ENCODE measurements around the gene SCAMP3. TPM values are rescaled to one million over a fixed set of nuclear protein-coding genes. Genes with fewer than 3 reads are reported as not detected.

SCAMP3 gene
- total RNA-seq, 2 donors from 2014 or later, result 36.8 to 38.9 TPM

GRCh38 chr1:155210314-155211104 is 51.7 kb downstream of the SCAMP3 start:
- Histone ChIP-seq H3K4me1 (peaks cover 23% of the 10 kb centered on the region), H3K27me3 (no peaks in the 10 kb centered on the region), H3K9me3 (no peaks in the 10 kb centered on the region), H3K4me3 (no peak overlapping the region), H3K27ac (no peak overlapping the region), H3K36me3 (replicated peaks in 1 of 2; ENCODE audit: insufficient read depth in 1 of 2, low read depth in 2 of 2) (no peaks in the 10 kb centered on the region)
- DNase-seq (no peak), ATAC-seq (no peak)
- intact Hi-C loops (cut with DNase I), result no loop called here
- TF ChIP-seq POLR2A (IDR thresholded peaks at IDR 0.05), result no peak
- TF ChIP-seq, protein P1, sequence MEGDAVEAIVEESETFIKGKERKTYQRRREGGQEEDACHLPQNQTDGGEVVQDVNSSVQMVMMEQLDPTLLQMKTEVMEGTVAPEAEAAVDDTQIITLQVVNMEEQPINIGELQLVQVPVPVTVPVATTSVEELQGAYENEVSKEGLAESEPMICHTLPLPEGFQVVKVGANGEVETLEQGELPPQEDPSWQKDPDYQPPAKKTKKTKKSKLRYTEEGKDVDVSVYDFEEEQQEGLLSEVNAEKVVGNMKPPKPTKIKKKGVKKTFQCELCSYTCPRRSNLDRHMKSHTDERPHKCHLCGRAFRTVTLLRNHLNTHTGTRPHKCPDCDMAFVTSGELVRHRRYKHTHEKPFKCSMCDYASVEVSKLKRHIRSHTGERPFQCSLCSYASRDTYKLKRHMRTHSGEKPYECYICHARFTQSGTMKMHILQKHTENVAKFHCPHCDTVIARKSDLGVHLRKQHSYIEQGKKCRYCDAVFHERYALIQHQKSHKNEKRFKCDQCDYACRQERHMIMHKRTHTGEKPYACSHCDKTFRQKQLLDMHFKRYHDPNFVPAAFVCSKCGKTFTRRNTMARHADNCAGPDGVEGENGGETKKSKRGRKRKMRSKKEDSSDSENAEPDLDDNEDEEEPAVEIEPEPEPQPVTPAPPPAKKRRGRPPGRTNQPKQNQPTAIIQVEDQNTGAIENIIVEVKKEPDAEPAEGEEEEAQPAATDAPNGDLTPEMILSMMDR (IDR thresholded peaks at IDR 0.05), result no peak
- 67 to 69% methylated on average over 4 of the region's 4 CpGs for WGBS, 2 donors

DNA sequence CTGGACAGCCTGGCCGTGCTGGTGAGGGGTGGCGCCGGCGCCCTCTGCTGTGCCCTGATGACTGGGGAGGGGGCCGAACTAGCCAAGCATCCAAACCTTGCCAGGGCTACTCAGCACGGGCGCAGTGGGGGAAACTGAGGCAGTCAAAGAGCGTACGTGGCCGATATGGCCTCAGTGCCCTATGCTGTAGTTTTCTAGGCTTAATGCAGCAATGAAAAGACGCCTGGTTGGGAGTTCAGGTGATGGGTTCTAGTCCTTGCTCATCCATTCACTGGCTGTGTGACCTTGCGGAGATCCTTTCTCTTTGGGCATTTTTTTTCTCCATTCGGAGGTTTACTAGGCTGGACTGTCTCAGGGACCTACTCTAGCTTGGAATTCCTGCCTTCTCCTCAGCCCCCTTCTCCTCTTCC is 52.8 kb downstream of the SCAMP3 start:
- 4% methylated on average over 12 to 13 of the region's 13 CpGs for WGBS, 2 donors
- DNase-seq (no peak), ATAC-seq (no peak)
- Histone ChIP-seq H3K27me3 (no peaks in the 10 kb centered on the region), H3K36me3 (replicated peaks in 1 of 2; ENCODE audit: insufficient read depth in 1 of 2, low read depth in 2 of 2) (no peaks in the 10 kb centered on the region), H3K4me1 (peaks cover 23% of the 10 kb centered on the region), H3K4me3 (peak overlapping the region; percentile 92 to 97), H3K27ac (peak overlapping the region; percentile 90 to 99 (median 96)), H3K9me3 (no peaks in the 10 kb centered on the region)
- intact Hi-C loops (cut with DNase I), result no loop called here
- TF ChIP-seq, protein P1 (IDR thresholded peaks at IDR 0.05), result no peak
- TF ChIP-seq POLR2A (IDR thresholded peaks at IDR 0.05), result peak in 1 of 3 donors; percentile 60

DNA sequence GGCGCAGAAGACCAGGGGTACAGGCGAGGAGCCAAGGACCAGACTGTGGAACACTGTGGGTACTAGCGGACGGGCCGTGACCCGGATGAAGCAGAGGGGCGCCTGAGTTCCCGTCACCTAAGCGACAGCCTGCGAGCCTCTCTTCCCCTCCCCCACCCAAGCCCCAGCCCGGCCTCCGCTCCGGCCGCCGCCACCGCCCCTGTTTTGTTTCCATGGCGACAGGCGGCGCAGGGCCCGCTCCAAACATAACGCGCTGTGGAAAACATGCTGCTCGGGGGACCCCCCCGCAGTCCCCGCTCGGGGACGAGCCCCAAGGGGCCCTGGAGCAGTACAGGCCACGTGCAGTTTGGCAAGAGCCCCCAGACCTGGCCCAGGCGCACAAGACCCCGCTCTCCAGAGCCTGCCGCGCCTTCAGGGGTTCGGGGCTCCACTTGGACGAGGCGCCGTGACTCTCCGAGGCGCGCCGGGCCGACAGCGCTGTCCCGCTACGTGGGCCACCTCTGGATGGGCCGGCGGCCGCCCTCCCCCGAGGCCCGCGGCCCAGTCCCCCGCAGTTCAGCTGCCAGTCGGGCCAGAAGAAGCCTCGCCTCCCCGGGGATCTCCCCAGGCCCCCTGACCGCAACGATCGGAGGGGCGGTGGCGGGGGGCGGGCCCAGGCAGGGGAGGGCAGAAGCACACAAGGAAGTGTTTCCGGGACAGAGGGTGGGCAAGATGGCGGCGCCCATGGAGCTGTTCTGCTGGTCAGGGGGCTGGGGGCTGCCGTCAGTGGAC is 53.4 kb downstream of the SCAMP3 start, which contains the start of gene MTX1:
MTX1 (plus strand) TSS at position 155 of the 771 bp plus-strand sequence; CDS start at position 265, 110 bp downstream.
- H3K4me3 ChIP-seq, result peak within 1 kb of the TSS; percentile 92 to 97
- ATAC-seq (peak; percentile 85), DNase-seq (peak; percentile 86 to 90 (median 88))
- intact Hi-C loops (cut with DNase I), result no loop called here
- TF ChIP-seq POLR2A (IDR thresholded peaks at IDR 0.05), result peak; percentile 39 to 83 (median 71)
- TF ChIP-seq, protein P1 (IDR thresholded peaks at IDR 0.05), result no peak
- no peaks in the 10 kb centered on the region for H3K36me3 ChIP-seq (replicated peaks in 1 of 2; ENCODE audit: insufficient read depth in 1 of 2, low read depth in 2 of 2)
- WGBS, 2 donors, result 0% methylated on average over 17 to 62 of the region's 64 CpGs
- no peaks in the 10 kb centered on the region for H3K27me3 ChIP-seq
- peak within 1 kb of the TSS; percentile 90 to 99 (median 96) for H3K27ac ChIP-seq
- H3K4me1 ChIP-seq, result peaks cover 23% of the 10 kb centered on the region
- no peaks in the 10 kb centered on the region for H3K9me3 ChIP-seq

GRCh38 chr1:155207806-155208540 is 54.2 kb downstream of the SCAMP3 start, which contains the start of gene THBS3:
THBS3 (minus strand) TSS chr1:155207897; CDS start chr1:155207876, 21 bp downstream.
- H3K27me3 ChIP-seq, result no peaks in the 10 kb centered on the region
- H3K27ac ChIP-seq, result peak within 1 kb of the TSS; percentile 90 to 99 (median 96)
- ATAC-seq (peak; percentile 4), DNase-seq (peak in 1 of 4 donors; percentile 32)
- H3K9me3 ChIP-seq, result no peaks in the 10 kb centered on the region
- H3K4me3 ChIP-seq, result peak within 1 kb of the TSS; percentile 92 to 97
- peaks cover 23% of the 10 kb centered on the region for H3K4me1 ChIP-seq
- H3K36me3 ChIP-seq (replicated peaks in 1 of 2; ENCODE audit: insufficient read depth in 1 of 2, low read depth in 2 of 2), result no peaks in the 10 kb centered on the region
- TF ChIP-seq, protein P1 (IDR thresholded peaks at IDR 0.05), result no peak
- no peak for TF ChIP-seq POLR2A (IDR thresholded peaks at IDR 0.05)
- intact Hi-C loops (cut with DNase I), result no loop called here
- 30 to 38% methylated on average over 11 to 17 of the region's 17 CpGs for WGBS, 2 donors

Data from body of pancreas (tissue), 4 donors.